HFFc6 (cell line): ENCODE measurements around the gene FMOD. TPM values are rescaled to one million over a fixed set of nuclear protein-coding genes. Genes with fewer than 3 reads are reported as not detected.

Experiments
- DNase-seq: peaks from one replicate; pipeline ENCODE4 v3.0.0-alpha.2; 2018
- H3K27ac Mint-ChIP-seq: 2 replicates; pipeline ENCODE4 v1.8.0; 2020; ENCODE audit warnings: mild to moderate bottlenecking, mixed read lengths
- H3K27me3 Mint-ChIP-seq: 2 replicates; pipeline ENCODE4 v1.8.0; 2021; ENCODE audit warnings: mild to moderate bottlenecking, moderate library complexity, mixed read lengths; ENCODE audit not compliant: insufficient read depth
- H3K36me3 Mint-ChIP-seq: 2 replicates; pipeline ENCODE4 v1.8.0; 2021; ENCODE audit warnings: low read depth, mixed read lengths
- H3K4me1 Mint-ChIP-seq: 2 replicates; pipeline ENCODE4 v1.8.0; 2020; ENCODE audit warnings: low read depth, mixed read lengths
- H3K4me3 Mint-ChIP-seq: 2 replicates; pipeline ENCODE4 v1.8.0; 2020; ENCODE audit warnings: mild to moderate bottlenecking, moderate library complexity, mixed read lengths
- H3K9me3 Mint-ChIP-seq: 2 replicates; pipeline ENCODE4 v1.8.0; 2020; ENCODE audit warnings: mild to moderate bottlenecking, mixed read lengths
- CTCF ChIP-seq: fragments of 200-600 bp; sonication (generic); IDR thresholded peaks from 2 replicates; pipeline ENCODE4 v1.5.0; 2021; ENCODE audit warnings: antibody characterized with exemption, mild to moderate bottlenecking
- total RNA-seq, 6 experiments: library from RNA; stranded (reverse); fragmentation: NEBNext Ultra II Directional; extraction: Animal tissue kit (Norgen Biotek cat#: 25700); gene quantifications; 2 replicates in 1 of 6; 3 replicates in 5 of 6; pipeline ENCODE4 v1.2.3, GENCODE V29; 2021

Gene FMOD
- total RNA-seq, 6 experiments from 2014 or later = 0.19 to 0.66 (median 0.34) TPM

DNA sequence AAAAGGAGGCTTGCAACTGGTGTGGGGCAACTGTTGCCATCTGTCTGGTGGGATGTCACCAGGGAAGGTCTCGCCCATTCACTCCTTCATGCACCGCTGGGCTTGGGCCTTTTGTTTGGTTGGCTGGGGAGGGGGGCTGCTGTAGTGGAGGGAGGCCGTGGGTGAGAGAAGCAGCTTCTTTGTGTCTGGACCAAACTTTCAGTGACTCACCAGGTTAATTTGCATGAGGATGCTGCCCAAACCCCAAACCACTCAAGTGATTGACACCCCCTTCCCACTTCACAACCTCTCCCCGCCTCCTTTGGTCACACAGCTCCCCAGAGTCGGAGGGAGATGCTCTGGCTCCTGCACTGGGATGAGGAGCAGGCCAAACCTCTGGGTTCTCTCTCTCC is 25.9 kb downstream of the FMOD start:
- DNase-seq = no peak
- Mint-ChIP-seq H3K27me3 (peaks cover 46% of the 10 kb centered on the region), H3K9me3 (no peaks in the 10 kb centered on the region), H3K4me1 (peaks cover 17% of the 10 kb centered on the region), H3K4me3 (no peak overlapping the region), H3K36me3 (no peaks in the 10 kb centered on the region), H3K27ac (no peak overlapping the region)
- no peak for TF ChIP-seq CTCF

DNA sequence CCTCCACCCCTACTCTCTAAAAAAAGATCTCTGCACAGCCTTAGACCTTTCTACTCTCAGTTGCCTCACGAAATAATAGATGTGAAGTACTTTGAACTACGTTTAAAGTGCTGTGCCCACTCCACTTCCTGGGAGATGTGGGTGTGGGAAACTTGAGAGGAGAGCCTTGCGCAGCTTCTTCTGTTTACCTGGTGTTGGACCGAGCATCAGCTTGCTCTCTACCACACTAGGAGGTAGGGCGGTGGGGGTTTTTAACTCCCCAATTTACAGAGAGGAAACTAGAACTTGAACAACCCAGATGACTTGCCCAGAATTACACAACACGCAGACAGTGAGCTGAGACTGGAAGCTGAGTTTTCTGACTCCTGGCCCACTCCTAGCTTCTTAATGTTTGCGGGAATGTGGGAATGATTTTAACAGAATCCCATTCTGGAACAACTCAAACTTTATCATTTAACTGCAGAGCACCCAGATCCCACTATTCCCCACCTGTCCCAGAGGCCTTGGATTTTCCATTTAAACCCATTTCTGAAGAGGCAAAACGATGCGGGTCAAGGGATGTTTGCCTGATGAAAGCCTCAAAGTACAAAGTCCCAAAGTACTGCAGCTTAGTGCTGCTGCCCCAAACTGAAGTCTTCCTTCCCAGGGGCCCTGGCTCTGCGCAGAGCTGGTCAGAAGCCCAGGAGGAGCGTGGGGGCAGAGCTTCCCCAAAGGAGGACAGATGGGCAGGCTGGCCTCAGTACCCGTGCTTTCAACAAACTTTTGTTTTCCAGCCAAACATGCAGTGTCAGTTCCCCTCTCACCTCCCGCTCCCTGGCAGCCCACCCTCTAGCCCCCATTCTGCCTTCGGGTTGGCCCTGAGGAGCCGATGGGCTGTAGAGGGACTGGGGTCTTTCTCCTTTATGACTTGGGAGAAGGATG is 26.6 kb downstream of the FMOD start:
- Mint-ChIP-seq H3K4me3 (no peak overlapping the region), H3K27me3 (peaks cover 47% of the 10 kb centered on the region), H3K9me3 (no peaks in the 10 kb centered on the region), H3K4me1 (peaks cover 17% of the 10 kb centered on the region), H3K36me3 (no peaks in the 10 kb centered on the region), H3K27ac (no peak overlapping the region)
- TF ChIP-seq CTCF = no peak
- no peak for DNase-seq

- no peak for TF ChIP-seq CTCF
- no peak overlapping the region for H3K27ac Mint-ChIP-seq
These were observed 27.3 kb downstream of the FMOD start for GRCh38 chr1:203323587-203323986.

DNA sequence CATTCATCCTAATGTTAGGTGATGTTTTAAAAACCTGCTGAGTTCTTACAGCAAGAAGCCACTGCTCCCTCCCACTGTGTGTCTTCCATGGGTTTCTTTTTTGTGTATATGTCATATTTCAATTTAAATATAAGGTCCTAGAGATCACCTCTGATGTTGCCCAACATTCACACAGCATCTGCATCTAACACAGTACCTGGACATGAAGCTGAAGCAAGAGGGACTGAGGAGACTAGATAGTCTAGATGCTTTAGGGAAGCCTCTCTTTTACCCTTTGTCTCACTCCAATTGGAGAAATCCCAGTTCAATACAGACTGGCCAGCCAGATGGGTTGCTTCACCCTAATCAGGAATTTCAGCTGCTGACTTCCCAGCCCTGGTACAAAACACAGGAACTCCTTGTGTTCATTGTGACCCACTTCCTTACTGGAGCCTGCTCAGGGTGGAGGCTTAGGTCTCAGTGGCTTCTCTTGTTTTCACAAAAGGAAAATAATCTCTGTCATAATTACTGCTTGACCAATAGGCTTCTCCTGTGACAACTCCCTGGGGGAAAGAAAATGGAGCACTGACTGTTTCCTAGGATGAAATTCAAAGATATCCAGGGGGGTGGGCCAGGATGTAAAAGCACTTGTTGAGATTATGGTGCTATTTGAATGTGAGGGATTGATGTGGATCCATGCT is 28.3 kb downstream of the FMOD start:
- Mint-ChIP-seq H3K27ac (no peak overlapping the region), H3K9me3 (no peaks in the 10 kb centered on the region), H3K27me3 (peaks cover 44% of the 10 kb centered on the region), H3K4me1 (peaks cover 12% of the 10 kb centered on the region), H3K4me3 (no peak overlapping the region), H3K36me3 (no peaks in the 10 kb centered on the region)
- no peak for DNase-seq
- TF ChIP-seq CTCF = no peak

More at GRCh38 chr1:203323587-203323986, 27.3 kb downstream of the FMOD start:
- H3K27me3 Mint-ChIP-seq = peaks cover 46% of the 10 kb centered on the region
- DNase-seq = no peak
- peaks cover 17% of the 10 kb centered on the region for H3K4me1 Mint-ChIP-seq
- no peaks in the 10 kb centered on the region for H3K9me3 Mint-ChIP-seq
- no peaks in the 10 kb centered on the region for H3K36me3 Mint-ChIP-seq
- H3K4me3 Mint-ChIP-seq = no peak overlapping the region

DNA sequence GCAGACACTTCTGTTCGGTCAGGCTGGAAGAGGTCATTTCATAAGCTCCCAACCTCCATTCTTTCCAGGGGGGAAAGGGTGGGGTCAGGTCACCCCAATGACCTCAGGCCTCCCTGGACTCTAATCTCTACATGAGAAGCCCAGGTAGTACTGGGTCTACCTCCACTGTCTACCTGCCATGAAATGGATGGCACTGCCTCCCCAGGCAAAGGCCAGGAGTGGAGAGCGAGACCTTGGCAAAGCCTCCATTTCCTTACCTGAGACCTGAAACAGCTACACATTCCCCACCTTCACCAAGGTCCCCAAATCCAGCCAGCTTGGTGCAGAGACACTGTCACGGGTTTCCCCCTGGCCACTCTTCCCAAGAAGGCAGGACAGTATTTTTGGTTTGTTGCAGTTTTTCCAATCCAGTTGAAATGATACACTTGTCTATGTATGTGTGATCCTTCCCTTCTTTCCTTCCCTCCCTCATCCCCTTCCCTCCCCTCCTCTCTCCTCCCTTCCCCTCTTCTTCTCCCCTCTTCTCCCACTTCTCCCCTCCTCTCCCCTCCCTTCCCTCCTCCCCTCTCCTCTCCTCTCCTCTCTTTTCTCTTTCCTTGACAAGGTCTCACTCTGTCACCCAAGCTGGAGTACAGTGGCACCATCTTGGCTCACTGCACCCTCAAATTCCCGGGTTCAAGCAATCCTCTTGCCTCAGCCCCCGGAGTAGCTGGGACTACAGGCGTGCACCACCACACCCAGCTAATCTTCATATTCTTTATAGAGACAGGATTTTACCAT is 29.5 kb downstream of the FMOD start:
- Mint-ChIP-seq H3K4me1 (peaks cover 16% of the 10 kb centered on the region), H3K27ac (no peak overlapping the region), H3K36me3 (no peaks in the 10 kb centered on the region), H3K9me3 (no peaks in the 10 kb centered on the region), H3K4me3 (no peak overlapping the region), H3K27me3 (peaks cover 46% of the 10 kb centered on the region)
- DNase-seq = no peak
- no peak for TF ChIP-seq CTCF
